ENCODE results near the gene PKP3.

The PKP3 gene

GRCh38 chr11:380491-380890 lies 13.5 kb upstream of the PKP3 start:
- no peak for TF ChIP-seq FOXP2 (optimal IDR thresholded peaks at IDR 0.05; ENCODE audit: borderline replicate concordance, extremely low read depth, extremely low read length, insufficient read depth)

- TF ChIP-seq TAF1 (IDR thresholded peaks at IDR 0.05; ENCODE audit: borderline replicate concordance, insufficient read depth, low read length) (no peak), FOXP2 (optimal IDR thresholded peaks at IDR 0.05; ENCODE audit: borderline replicate concordance, extremely low read depth, extremely low read length, insufficient read depth) (no peak), REST (IDR thresholded peaks at IDR 0.05; ENCODE audit: insufficient read depth in 1 of 2, low read depth in 2 of 2, low read length in 2 of 2) (no peak), SIN3A (IDR thresholded peaks at IDR 0.05; ENCODE audit: borderline replicate concordance, insufficient read depth, low read length) (no peak), POLR2AphosphoS5 (IDR thresholded peaks at IDR 0.05; ENCODE audit: low read depth, low read length) (no peak)
Observed at GRCh38 chr11:380996-381395, 13.0 kb upstream of the PKP3 start.

- TF ChIP-seq REST (IDR thresholded peaks at IDR 0.05; ENCODE audit: insufficient read depth in 1 of 2, low read depth in 2 of 2, low read length in 2 of 2) = no peak
- no peak for TF ChIP-seq SIN3A (IDR thresholded peaks at IDR 0.05; ENCODE audit: borderline replicate concordance, insufficient read depth, low read length)
Observed at GRCh38 chr11:381501-382072, 12.4 kb upstream of the PKP3 start.

GRCh38 chr11:382081-382629 lies 11.9 kb upstream of the PKP3 start:
- no peak for TF ChIP-seq FOXP2 (optimal IDR thresholded peaks at IDR 0.05; ENCODE audit: borderline replicate concordance, extremely low read depth, extremely low read length, insufficient read depth)
- TF ChIP-seq REST (IDR thresholded peaks at IDR 0.05; ENCODE audit: insufficient read depth in 1 of 2, low read depth in 2 of 2, low read length in 2 of 2) = no peak
- no peak for TF ChIP-seq SIN3A (IDR thresholded peaks at IDR 0.05; ENCODE audit: borderline replicate concordance, insufficient read depth, low read length)
- no peak for TF ChIP-seq TAF1 (IDR thresholded peaks at IDR 0.05; ENCODE audit: borderline replicate concordance, insufficient read depth, low read length)
- TF ChIP-seq POLR2AphosphoS5 (IDR thresholded peaks at IDR 0.05; ENCODE audit: low read depth, low read length) = no peak

- TF ChIP-seq FOXP2 (optimal IDR thresholded peaks at IDR 0.05; ENCODE audit: borderline replicate concordance, extremely low read depth, extremely low read length, insufficient read depth) (no peak), POLR2AphosphoS5 (IDR thresholded peaks at IDR 0.05; ENCODE audit: low read depth, low read length) (no peak), SIN3A (IDR thresholded peaks at IDR 0.05; ENCODE audit: borderline replicate concordance, insufficient read depth, low read length) (no peak), TAF1 (IDR thresholded peaks at IDR 0.05; ENCODE audit: borderline replicate concordance, insufficient read depth, low read length) (no peak), REST (IDR thresholded peaks at IDR 0.05; ENCODE audit: insufficient read depth in 1 of 2, low read depth in 2 of 2, low read length in 2 of 2) (no peak)
Observed at GRCh38 chr11:383431-383830, 10.6 kb upstream of the PKP3 start.
